Measurements from ENCODE around the gene CERT1. TPM values are rescaled to one million over a fixed set of nuclear protein-coding genes. Genes with fewer than 3 reads are reported as not detected.

The CERT1 gene
- total and polyA plus RNA-seq, 12 donors: 6.3 to 47.6 (median 37.5) TPM

DNA sequence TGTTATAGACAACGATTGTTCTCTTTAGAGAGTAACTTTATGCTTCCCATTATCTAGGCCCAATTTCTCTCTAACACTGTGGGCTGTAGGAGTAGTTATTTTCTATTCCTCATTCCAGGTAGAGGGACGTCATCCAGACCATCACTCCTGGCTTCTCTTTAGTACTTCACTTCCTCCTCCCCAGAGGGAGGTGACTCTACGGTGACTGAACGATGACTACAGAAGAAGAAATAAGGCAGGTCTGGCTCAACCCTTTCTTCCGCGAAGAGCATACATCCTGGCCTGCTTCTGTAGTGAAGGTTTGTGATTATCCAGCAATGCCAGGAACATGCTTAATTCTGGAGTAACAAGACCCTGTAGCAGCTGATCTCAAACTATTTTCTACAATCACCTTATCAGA, 123.6 kb downstream of the CERT1 start:
- ATAC-seq (no peak), DNase-seq (no peak)
- H3K36me3 ChIP-seq: peaks cover 0 to 99% (median 22%) of the 10 kb centered on the region in 9 donors
- H3K4me1 ChIP-seq: no peaks in the 10 kb centered on the region
- no peak overlapping the region for H3K27ac ChIP-seq
- no peaks in the 10 kb centered on the region for H3K9me3 ChIP-seq
- intact Hi-C loops (cut with DNase I): loop anchor here in 1 of 10 donors (10.0 kb wide), 1 partner anchor 613 kb away; no protein-coding TSS in a partner anchor
- no peaks in the 10 kb centered on the region for H3K27me3 ChIP-seq
- TF ChIP-seq, protein P1, sequence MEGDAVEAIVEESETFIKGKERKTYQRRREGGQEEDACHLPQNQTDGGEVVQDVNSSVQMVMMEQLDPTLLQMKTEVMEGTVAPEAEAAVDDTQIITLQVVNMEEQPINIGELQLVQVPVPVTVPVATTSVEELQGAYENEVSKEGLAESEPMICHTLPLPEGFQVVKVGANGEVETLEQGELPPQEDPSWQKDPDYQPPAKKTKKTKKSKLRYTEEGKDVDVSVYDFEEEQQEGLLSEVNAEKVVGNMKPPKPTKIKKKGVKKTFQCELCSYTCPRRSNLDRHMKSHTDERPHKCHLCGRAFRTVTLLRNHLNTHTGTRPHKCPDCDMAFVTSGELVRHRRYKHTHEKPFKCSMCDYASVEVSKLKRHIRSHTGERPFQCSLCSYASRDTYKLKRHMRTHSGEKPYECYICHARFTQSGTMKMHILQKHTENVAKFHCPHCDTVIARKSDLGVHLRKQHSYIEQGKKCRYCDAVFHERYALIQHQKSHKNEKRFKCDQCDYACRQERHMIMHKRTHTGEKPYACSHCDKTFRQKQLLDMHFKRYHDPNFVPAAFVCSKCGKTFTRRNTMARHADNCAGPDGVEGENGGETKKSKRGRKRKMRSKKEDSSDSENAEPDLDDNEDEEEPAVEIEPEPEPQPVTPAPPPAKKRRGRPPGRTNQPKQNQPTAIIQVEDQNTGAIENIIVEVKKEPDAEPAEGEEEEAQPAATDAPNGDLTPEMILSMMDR (IDR thresholded peaks at IDR 0.05): no peak
- H3K4me3 ChIP-seq: no peak overlapping the region
- WGBS, 2 donors: 87 to 96% methylated on average over 6 of the region's 6 CpGs

DNA sequence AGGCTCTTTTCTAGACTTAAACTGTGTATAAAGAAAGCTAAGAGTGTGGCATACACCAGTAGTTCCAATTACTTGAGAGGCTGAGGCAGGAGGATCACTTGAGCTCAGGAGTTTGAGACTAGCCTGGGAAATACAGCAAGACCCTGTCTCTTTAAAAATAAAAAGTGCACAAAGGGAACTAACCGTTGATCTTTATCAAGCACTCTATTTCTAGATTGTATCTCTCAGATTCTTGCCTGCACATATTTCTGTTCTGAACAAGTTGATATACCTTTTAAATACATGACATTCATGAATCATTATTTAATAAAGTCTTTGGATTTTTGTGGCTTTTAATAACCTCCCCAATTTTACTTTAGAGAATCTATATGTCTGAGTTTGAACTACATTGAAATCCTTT, 127.2 kb downstream of the CERT1 start:
- DNase-seq: no peak
- Histone ChIP-seq H3K36me3 (peaks cover 0 to 100% (median 40%) of the 10 kb centered on the region in 9 donors), H3K27me3 (no peaks in the 10 kb centered on the region), H3K27ac (no peak overlapping the region), H3K9me3 (no peaks in the 10 kb centered on the region), H3K4me1 (no peaks in the 10 kb centered on the region), H3K4me3 (no peak overlapping the region)
- WGBS, 2 donors: 19 to 42% methylated on average over 1 of the region's 1 CpG
- no peak for ATAC-seq
- TF ChIP-seq, protein P1 (IDR thresholded peaks at IDR 0.05): no peak
- intact Hi-C loops (cut with DNase I): loop anchor here in 1 of 10 donors (10.0 kb wide), 1 partner anchor 609 kb away; no protein-coding TSS in a partner anchor

DNA sequence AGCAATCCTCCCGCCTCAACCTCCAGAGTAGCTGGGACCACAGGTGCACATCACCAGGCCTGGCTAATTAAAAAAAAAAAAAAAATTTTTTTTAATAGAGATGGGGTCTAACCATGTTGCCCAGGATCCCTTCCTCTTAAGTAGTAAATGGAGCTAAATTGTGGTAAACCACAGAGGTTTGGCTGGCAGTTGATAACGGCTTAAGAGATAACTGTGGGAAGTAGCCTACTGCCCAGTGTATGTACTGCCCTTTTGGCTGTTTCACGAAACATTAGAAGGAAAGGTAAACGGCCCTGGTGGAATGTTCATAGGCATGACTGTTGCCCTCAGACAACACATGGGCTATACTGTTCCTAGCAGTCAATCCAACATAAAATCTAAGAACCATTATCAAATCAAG, 130.0 kb downstream of the CERT1 start:
- H3K27me3 ChIP-seq: no peaks in the 10 kb centered on the region
- peaks cover 0 to 100% (median 50%) of the 10 kb centered on the region in 9 donors for H3K36me3 ChIP-seq
- WGBS, 2 donors: 85 to 87% methylated on average over 4 of the region's 4 CpGs
- DNase-seq (no peak), ATAC-seq (no peak)
- H3K4me1 ChIP-seq: no peaks in the 10 kb centered on the region
- intact Hi-C loops (cut with DNase I): loop anchor here in 2 of 10 donors (2.0 to 10.0 kb wide), 2 partner anchors 37 to 607 kb away; no protein-coding TSS in a partner anchor
- TF ChIP-seq, protein P1 (IDR thresholded peaks at IDR 0.05): no peak
- H3K9me3 ChIP-seq: no peaks in the 10 kb centered on the region
- no peak overlapping the region for H3K27ac ChIP-seq
- no peak overlapping the region for H3K4me3 ChIP-seq

DNA sequence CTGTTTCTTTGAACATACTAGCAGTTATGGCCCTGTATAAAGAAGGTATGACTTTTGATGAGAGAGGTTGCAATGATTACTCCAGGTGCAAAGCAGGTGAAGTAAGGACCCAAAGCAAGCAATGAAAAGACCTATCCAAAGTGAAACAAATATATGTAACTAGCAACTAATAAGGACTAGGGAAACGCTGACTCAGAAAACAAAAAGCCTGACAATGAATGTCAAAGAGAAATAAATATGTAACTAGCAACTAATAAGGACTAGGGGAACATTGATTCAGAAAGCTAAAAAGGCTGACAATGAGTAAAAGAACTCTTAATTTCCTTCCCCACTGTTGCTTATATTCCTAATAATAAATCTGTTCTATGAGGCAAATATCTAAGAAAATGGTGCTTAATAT, 131.3 kb downstream of the CERT1 start:
- intact Hi-C loops (cut with DNase I): loop anchor here in 2 of 10 donors (2.0 to 10.0 kb wide), 2 partner anchors 35 to 605 kb away; no protein-coding TSS in a partner anchor
- 89 to 97% methylated on average over 1 of the region's 1 CpG for WGBS, 2 donors
- Histone ChIP-seq H3K27me3 (no peaks in the 10 kb centered on the region), H3K36me3 (peaks cover 0 to 98% (median 46%) of the 10 kb centered on the region in 9 donors), H3K4me1 (no peaks in the 10 kb centered on the region), H3K9me3 (no peaks in the 10 kb centered on the region), H3K27ac (no peak overlapping the region), H3K4me3 (no peak overlapping the region)
- DNase-seq: no peak
- TF ChIP-seq, protein P1 (IDR thresholded peaks at IDR 0.05): no peak
- no peak for ATAC-seq

Data from heart right ventricle (tissue), 16 donors.